ENCODE data around the gene ATP6V1B1.

The ATP6V1B1 gene

GRCh38 chr2:70928366-70928765 is 7.3 kb upstream of the ATP6V1B1 start:
- DNase-seq = no peak

DNA sequence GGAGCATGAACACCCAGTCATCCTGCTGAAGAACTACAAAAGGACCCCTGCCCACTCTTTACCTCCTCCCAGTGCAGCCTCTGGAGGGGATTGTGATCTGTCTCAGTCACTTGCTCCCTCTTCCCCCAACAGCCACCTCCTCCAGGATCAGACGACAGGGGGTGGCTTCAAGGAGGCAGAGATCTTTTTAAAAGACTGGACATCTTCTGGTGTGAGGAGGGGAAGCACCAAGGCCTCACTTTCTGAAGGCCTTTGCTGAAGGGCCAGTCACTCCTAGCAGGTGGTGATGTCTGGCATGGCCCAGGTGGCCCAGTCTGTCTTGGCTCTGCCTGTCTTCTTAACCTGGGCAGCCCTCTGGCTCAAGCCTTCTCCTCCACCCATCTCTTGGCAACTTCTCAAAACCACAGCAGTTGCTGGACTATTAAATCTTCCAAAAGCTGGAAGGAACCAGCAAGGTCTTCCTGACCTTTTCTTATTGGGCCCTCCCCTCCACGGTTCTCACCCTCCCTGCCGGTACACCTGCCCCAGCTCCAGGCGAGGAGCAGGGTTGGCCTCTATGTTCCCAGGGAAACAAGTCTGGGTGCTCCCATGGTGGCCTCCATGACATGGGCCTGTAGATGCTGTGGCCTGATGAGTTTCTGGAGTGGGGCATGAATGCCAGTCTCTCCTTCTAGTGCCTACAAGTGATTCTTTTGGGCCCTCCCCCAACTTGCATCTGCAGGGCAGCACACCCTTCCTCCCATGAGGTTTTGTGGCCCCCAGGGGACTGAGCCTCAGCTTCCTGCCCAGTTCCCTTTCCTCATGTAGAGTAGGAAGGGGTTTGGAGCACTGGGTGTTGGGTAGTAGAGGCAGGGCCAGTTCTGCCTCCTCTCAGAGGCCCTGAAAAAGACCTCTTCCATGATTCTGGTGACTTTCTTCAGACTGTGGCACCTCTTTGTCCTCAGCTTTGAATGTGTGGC is 5.0 kb upstream of the ATP6V1B1 start:
- no peak for DNase-seq

DNA sequence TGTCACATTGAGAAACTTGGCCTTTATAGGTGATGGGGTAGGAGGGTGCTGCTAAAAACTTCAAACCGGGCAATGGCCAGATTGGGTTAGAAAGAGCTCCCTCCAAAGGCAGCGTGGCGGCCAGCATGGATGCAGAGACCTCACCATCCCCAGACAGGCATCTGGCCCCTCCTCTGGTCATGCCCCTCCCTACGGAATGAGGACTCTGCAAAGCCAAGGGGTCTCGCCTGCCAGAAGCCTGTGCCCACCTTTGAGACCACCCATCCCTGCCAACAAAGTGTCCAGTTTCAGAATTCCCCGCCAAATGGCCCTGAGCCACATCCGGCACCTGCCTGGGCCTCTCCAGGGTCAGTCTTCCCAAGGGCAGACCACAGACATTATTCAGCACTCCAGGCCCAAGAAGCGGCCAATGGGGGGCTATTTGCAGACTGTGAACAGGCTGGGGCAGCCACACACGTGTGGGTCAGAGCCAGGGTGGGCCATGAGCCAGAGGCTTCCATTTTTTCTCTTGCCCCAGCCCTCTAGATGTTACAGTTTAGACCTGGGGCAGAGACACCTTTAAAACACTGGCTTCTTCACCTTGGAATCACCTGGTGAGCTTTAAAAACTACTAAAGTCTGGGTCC is 4.2 kb upstream of the ATP6V1B1 start:
- no peak for DNase-seq

- no peak for DNase-seq
These were observed 3.0 kb upstream of the ATP6V1B1 start for GRCh38 chr2:70932631-70933230.

GRCh38 chr2:70934981-70935380 is 719 bp upstream of the ATP6V1B1 start:
- DNase-seq = no peak

DNA sequence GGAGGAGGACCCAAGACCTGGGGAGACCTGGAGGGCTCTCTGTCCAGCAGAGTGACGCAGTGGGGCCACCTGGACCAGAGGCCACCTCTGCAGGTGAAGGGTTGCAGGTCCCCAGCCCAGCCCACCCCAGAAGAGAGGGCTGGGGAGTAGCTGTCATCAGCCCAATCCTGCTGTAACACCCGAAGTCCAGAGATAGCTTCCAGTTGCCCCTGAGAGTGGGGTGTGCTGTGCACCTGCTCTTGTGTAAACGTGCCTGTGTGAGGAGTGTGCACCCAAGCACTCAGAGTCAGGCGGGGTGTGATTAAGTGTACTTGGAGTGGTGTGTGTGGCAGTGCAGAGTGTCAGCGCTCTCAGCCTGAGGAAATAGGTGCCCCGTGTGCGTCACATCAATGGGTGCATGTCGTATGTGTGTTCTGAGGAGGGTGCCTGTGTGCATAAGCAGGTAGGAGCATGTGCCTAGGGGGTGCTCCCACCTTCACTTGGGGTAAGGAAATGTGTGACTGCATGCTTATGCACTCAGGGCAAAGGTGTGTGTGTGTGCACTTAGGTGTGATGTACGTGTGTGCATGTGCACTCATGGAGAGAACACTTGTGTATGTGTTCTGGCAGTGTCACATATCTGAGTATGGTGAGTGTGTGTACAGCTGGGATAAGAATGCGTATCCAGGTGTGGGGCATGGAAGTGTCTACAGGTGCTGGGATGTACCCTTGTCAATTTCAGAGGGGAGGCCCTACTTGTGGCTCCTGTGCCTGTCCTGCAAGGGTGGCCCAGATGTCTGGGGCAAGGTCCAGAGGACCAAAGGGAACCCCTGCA is 672 bp downstream of the ATP6V1B1 start:
- DNase-seq = no peak

- DNase-seq = no peak
These were observed 1.5 kb downstream of the ATP6V1B1 start for GRCh38 chr2:70936979-70937811.

DNA sequence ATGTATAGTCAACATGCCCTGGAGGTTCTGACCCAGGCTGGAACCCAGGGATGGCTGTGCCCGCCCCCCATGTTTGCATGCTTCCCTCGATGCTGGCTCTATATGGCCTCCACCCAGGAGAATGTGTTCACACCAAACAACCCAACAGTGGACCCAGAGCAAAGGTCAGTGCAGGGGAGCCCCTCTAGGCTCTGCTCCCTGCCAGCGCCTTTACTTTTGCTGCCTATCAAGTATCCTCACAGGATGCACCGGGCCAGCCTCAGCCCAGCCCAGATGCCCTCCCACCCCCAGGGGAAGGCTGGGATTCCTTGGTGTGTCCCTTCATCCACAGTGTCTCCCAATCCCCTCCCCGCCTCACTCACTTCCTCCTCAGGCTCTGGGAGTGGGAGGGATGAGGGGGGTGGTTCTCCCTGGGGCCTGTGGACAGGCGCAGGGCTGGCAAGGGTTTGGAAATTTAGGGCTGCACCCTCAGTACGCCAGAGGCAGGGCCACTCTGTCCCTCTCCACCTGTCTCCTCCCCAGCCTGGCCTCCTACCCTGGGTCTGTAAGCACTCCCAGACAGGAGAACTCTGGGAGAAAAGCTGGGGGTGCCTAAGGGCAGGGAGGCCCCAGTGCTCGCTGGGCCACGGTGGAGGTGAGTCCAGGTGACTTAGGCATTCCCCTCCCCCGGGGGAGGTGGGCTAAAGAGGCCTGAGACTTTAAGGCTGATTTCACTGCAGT is 2.3 kb downstream of the ATP6V1B1 start:
- DNase-seq = no peak

DNA sequence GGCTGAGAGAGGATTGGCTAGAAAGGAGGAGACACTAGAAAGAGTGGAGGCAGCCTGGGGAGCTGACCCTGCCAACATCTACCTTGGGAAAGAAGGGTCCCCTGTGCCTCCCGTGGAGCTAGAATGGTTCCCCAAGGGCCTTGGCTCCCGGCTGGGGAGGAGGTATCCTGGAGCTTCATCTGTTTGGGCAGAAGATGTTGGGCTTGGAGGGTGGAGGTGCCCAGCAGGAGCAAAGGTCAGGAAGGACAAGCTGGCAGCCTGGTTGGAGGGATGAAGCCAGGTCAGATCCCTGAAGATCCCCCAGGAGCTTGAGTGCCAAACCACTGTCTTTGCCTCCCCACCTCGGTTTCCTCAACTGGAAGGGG is 2.9 kb downstream of the ATP6V1B1 start:
- no peak for DNase-seq

DNA sequence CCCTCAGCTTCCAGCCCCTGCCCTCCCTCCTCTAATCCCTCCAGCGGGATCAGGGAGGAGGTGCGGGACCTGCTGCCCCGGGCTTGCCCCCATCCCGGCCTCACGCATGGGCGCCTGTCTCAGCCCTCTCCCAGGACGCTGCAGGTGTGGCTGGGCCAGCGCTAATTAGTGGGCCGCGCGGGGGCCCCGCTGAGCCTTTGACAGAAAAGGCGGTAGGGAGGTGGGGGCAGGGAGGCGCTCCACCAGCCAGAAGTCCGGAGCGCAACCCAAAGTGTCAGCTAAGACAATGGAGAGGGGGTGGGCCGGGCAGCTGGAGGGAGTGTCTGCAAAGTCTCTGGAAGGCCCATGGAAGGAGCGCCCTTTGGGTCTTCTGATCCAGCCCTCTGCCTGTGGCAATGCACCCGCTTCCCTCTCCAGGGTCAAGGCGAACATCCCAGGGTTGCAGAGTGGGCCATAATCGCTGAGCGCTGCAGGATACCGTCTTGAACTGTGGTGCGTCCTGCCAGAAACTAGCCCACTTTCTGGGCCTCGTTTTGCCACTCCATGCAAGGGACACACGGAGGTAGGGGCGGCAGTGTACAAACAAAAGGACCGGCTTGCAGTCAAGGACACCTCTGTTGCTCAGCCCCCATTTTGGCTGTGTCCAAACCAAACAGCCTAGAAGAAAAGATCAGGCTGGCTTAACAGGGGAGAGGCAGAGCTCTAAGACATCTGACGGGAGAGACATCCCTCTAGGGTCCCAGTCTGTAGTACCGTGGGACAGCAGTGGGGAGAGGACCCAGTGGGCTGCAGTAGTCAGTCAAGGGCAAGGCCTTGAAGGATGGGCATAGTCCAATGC is 3.5 kb downstream of the ATP6V1B1 start:
- DNase-seq = no peak

DNA sequence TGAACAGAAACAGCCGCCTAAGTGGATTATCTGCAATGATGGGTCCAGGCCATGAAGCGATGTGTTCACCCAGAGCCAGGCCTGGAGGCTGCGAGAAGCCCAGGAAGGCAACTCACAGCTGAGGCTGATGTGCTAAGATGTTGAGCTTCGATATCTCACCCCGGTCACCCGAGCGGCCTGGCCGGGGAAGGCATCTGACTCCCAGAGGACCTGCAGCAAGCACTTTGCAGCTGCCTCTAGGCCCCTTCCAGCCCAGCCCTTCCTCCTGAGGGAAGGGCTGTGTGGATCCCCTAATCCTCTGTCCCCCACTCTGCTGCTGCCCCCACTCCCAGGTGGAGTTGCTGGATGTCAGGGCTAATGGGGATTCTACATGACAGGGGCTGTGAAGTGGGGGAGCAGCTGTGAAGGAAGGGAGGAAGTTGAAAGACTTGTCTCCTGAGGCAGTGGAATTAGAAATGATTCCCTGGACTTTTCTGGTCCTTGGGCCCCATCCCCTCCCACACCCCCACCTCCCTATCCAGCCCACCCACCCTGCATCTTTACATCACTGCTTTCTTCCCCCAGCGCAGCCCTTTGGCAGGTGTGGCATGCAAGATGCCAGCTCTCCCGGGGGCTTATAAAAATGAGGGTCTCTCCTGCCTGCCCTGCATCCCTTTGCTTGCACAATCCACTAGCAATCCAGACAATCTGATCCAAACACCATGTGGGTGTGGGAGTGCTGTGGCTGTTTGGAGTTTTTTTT is 4.3 kb downstream of the ATP6V1B1 start:
- DNase-seq = no peak

- DNase-seq = no peak
These were observed 5.5 kb downstream of the ATP6V1B1 start for GRCh38 chr2:70941186-70941585.

DNA sequence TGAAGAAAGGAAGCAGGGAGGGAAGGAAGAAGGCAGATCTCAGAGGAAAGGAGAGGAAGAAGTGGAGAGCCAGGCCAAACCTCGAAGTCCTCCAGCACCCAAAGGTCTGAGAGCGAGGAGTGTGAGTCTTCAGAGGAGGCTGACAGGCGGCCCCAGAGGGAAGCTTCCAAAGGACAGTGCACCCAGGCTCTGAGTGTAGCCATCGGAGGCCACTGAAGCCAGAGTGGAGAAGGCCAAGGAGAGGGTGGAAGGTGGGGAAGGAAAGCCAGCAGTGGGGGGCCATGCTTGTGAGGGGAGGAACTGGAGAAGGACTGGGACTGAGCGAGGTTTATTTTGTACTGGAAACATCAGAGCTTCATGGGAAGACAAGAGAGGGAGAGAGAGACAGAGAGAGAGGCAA is 6.0 kb downstream of the ATP6V1B1 start:
- no peak for DNase-seq

DNA sequence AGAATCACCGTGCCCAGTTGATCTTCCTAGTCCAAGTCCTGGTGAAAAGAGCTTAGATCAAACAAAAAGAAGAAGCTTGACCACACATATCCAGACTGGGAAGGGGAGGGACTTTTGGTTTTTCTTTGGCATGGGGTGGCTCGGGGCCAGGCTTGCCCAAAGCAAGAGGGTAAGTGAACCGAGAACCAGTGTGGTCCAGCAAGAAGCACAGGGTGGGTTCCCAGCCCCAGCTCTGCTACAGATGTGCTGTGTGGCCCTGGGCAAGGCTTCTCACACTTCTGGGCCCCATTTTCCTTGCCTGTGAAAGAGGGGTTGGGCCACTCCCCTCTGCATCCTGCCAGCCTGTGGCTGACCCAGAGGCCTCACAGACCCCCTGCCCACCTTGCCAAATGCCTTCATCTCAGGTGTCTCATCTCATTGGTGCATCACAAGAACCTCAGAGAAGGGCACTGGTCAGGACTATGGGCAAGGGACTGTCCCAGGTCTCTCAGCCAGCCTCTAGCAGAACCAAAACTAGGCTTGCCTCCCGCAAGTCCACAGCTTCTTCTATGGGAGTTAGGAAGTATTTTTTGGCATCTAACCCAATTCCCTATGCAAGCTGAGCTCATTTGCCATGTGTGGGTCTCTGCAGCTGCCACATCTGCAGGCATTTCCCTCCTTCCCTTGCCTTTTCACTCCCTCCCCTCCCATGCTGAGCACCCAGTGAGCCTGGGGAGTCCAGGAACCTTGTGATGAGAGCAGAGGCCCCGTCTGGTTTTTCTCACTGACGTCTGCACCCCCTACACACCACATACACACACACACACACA is 6.9 kb downstream of the ATP6V1B1 start:
- no peak for DNase-seq

GRCh38 chr2:70943205-70943871 is 7.6 kb downstream of the ATP6V1B1 start:
- DNase-seq = no peak

GRCh38 chr2:70944111-70944690 is 8.5 kb downstream of the ATP6V1B1 start:
- no peak for DNase-seq

DNA sequence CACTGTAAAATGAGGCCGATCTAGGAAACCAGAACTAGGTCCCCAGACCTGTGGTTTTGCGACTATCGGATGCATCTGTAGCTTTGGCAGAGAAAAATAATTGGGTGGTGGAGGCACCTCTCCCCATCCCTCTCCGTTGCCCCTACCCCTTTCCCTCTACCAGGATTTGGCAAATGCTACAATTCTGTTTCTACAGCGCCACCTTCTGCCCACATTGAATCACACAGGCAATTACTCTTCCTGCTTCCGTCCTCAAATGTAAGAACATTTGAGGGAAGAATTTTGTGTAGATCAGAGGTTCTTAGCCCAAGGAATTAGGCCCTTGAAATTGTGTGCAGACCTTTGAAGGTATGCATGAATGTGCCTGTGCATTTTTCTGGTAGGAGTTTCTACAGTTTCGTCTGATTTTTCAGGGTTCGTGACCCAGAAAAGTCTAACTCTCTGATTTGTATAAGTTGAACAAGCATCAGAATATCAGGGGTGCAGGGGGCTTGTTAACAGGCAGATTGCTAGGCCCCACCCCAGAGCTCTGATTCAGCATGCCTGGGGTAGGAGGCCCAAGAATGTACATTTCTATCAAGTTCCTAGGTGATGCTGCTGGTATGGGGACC is 11.2 kb downstream of the ATP6V1B1 start:
- DNase-seq = peak; percentile 22
